ENCODE results near the gene HAUS1. TPM values are rescaled to one million over a fixed set of nuclear protein-coding genes. Genes with fewer than 3 reads are reported as not detected.

Gene HAUS1
- total and polyA plus RNA-seq, 2 of the 8 experiments (the other 6 are each of a cell fraction or from before 2014, with no cell fraction given): 104 TPM

GRCh38 chr18:46133534-46133933 is 29.3 kb downstream of the HAUS1 start (continued):
- no peak for TF ChIP-seq CHD7 (IDR thresholded peaks at IDR 0.05; ENCODE audit: insufficient replicate concordance, low read length)
- TF ChIP-seq BRCA1 (IDR thresholded peaks at IDR 0.05; ENCODE audit: low read depth, low read length): no peak
- TF ChIP-seq RBBP5 (IDR thresholded peaks at IDR 0.05; ENCODE audit: borderline replicate concordance, low read depth, low read length): no peak
- TF ChIP-seq HDAC6 (IDR thresholded peaks at IDR 0.05; ENCODE audit: low read depth, low read length): no peak
- no peak for TF ChIP-seq NANOG (IDR thresholded peaks at IDR 0.05; ENCODE audit: insufficient read depth, low read depth, low read length, poor library complexity, severe bottlenecking)
- TF ChIP-seq RNF2 (IDR thresholded peaks at IDR 0.05; ENCODE audit: borderline replicate concordance, low read depth, low read length, missing control alignments, poor library complexity, severe bottlenecking): no peak
- TF ChIP-seq FOSL1 (IDR thresholded peaks at IDR 0.05; ENCODE audit: insufficient read depth, low read depth, low read length): no peak
- no peak for TF ChIP-seq MAFK (IDR thresholded peaks at IDR 0.05; ENCODE audit: low read depth, low read length)
- no peak for TF ChIP-seq PHF8 (conservative IDR thresholded peaks at IDR 0.05; ENCODE audit: low read depth, low read length)
- no peak for TF ChIP-seq KDM1A (IDR thresholded peaks at IDR 0.05; ENCODE audit: borderline replicate concordance, low read length)
